ENCODE results near the gene GLCCI1. TPM values are rescaled to one million over a fixed set of nuclear protein-coding genes. Genes with fewer than 3 reads are reported as not detected.
"Not testable (repeated sequence)": the region's sequence is repeated elsewhere in the genome, so short reads cannot be mapped to it uniquely, and the experiment has no call there.

GLCCI1 gene
- total RNA-seq, 1 experiment from 2014 or later: 55.7 TPM

- H3K79me2 ChIP-seq (ENCODE audit: low read length): peaks cover 94% of the 10 kb centered on the region
Measured at GRCh38 chr7:7984424-7984823, 15.8 kb downstream of the GLCCI1 start.

GRCh38 chr7:7988706-7989105 lies 20.1 kb downstream of the GLCCI1 start:
- no peak for DNase-seq
- H3K27me3 ChIP-seq (ENCODE audit: low read length): no peaks in the 10 kb centered on the region
- H3K36me3 ChIP-seq (ENCODE audit: insufficient read depth, low read length): no peaks in the 10 kb centered on the region
- H3K9ac ChIP-seq (ENCODE audit: low read length): no peak overlapping the region
- no peaks in the 10 kb centered on the region for H3K9me3 ChIP-seq (ENCODE audit: low read length)
- no peaks in the 10 kb centered on the region for H4K20me1 ChIP-seq (ENCODE audit: insufficient read depth, low read depth, low read length)
- H2AFZ ChIP-seq (ENCODE audit: low read length): no peak overlapping the region
- H3K79me2 ChIP-seq (ENCODE audit: low read length): peaks cover 97% of the 10 kb centered on the region
- no peak overlapping the region for H3K4me3 ChIP-seq (ENCODE audit: low read length)
- no peak overlapping the region for H3K27ac ChIP-seq (ENCODE audit: low read length)
- H3K4me2 ChIP-seq (ENCODE audit: low read depth, low read length, poor library complexity, severe bottlenecking): peak overlapping the region; percentile 27
- H3K9me2 ChIP-seq (replicated peaks; ENCODE audit: insufficient read depth, low read length): no peaks in the 10 kb centered on the region
- peaks cover 13% of the 10 kb centered on the region for H3K4me1 ChIP-seq (ENCODE audit: low read length)

More at GRCh38 chr7:7984424-7984823, 15.8 kb downstream of the GLCCI1 start:
- Histone ChIP-seq H3K4me3 (ENCODE audit: low read length) (no peak overlapping the region), H4K20me1 (ENCODE audit: insufficient read depth, low read depth, low read length) (no peaks in the 10 kb centered on the region), H3K9me3 (ENCODE audit: low read length) (no peaks in the 10 kb centered on the region), H3K27ac (ENCODE audit: low read length) (no peak overlapping the region), H2AFZ (ENCODE audit: low read length) (no peak overlapping the region), H3K9me2 (replicated peaks; ENCODE audit: insufficient read depth, low read length) (no peaks in the 10 kb centered on the region), H3K36me3 (ENCODE audit: insufficient read depth, low read length) (no peaks in the 10 kb centered on the region), H3K4me2 (ENCODE audit: low read depth, low read length, poor library complexity, severe bottlenecking) (no peak overlapping the region), H3K9ac (ENCODE audit: low read length) (no peak overlapping the region), H3K27me3 (ENCODE audit: low read length) (no peaks in the 10 kb centered on the region), H3K4me1 (ENCODE audit: low read length) (peaks cover 13% of the 10 kb centered on the region)
- no peak for DNase-seq

- H4K20me1 ChIP-seq (ENCODE audit: insufficient read depth, low read depth, low read length): no peaks in the 10 kb centered on the region
- peak overlapping the region; percentile 27 for H3K4me2 ChIP-seq (ENCODE audit: low read depth, low read length, poor library complexity, severe bottlenecking)
- no peaks in the 10 kb centered on the region for H3K36me3 ChIP-seq (ENCODE audit: insufficient read depth, low read length)
- H3K4me1 ChIP-seq (ENCODE audit: low read length): peaks cover 13% of the 10 kb centered on the region
- H3K27ac ChIP-seq (ENCODE audit: low read length): no peak overlapping the region
- H3K9me2 ChIP-seq (replicated peaks; ENCODE audit: insufficient read depth, low read length): no peaks in the 10 kb centered on the region
- no peak overlapping the region for H3K9ac ChIP-seq (ENCODE audit: low read length)
- H2AFZ ChIP-seq (ENCODE audit: low read length): no peak overlapping the region
- H3K27me3 ChIP-seq (ENCODE audit: low read length): no peaks in the 10 kb centered on the region
- no peak for DNase-seq
- H3K79me2 ChIP-seq (ENCODE audit: low read length): peaks cover 95% of the 10 kb centered on the region
- no peaks in the 10 kb centered on the region for H3K9me3 ChIP-seq (ENCODE audit: low read length)
- H3K4me3 ChIP-seq (ENCODE audit: low read length): no peak overlapping the region
Measured at GRCh38 chr7:7989133-7989532, 20.5 kb downstream of the GLCCI1 start.

- Histone ChIP-seq H3K27ac (ENCODE audit: low read length) (no peak overlapping the region), H3K27me3 (ENCODE audit: low read length) (no peaks in the 10 kb centered on the region), H3K9me2 (replicated peaks; ENCODE audit: insufficient read depth, low read length) (no peaks in the 10 kb centered on the region), H3K9me3 (ENCODE audit: low read length) (no peaks in the 10 kb centered on the region), H3K9ac (ENCODE audit: low read length) (no peak overlapping the region), H3K4me2 (ENCODE audit: low read depth, low read length, poor library complexity, severe bottlenecking) (peak overlapping the region; percentile 27), H4K20me1 (ENCODE audit: insufficient read depth, low read depth, low read length) (no peaks in the 10 kb centered on the region), H3K36me3 (ENCODE audit: insufficient read depth, low read length) (no peaks in the 10 kb centered on the region), H3K4me3 (ENCODE audit: low read length) (no peak overlapping the region), H3K4me1 (ENCODE audit: low read length) (peaks cover 13% of the 10 kb centered on the region), H2AFZ (ENCODE audit: low read length) (no peak overlapping the region), H3K79me2 (ENCODE audit: low read length) (peaks cover 95% of the 10 kb centered on the region)
- DNase-seq: no peak
Measured at GRCh38 chr7:7989616-7990440, 21.2 kb downstream of the GLCCI1 start.

- H3K4me3 ChIP-seq (ENCODE audit: low read length): no peak overlapping the region
- no peaks in the 10 kb centered on the region for H3K9me3 ChIP-seq (ENCODE audit: low read length)
- H3K27me3 ChIP-seq (ENCODE audit: low read length): no peaks in the 10 kb centered on the region
- no peak overlapping the region for H3K27ac ChIP-seq (ENCODE audit: low read length)
- no peaks in the 10 kb centered on the region for H3K9me2 ChIP-seq (replicated peaks; ENCODE audit: insufficient read depth, low read length)
- H2AFZ ChIP-seq (ENCODE audit: low read length): no peak overlapping the region
- H4K20me1 ChIP-seq (ENCODE audit: insufficient read depth, low read depth, low read length): no peaks in the 10 kb centered on the region
- no peak overlapping the region for H3K4me2 ChIP-seq (ENCODE audit: low read depth, low read length, poor library complexity, severe bottlenecking)
- peaks cover 94% of the 10 kb centered on the region for H3K79me2 ChIP-seq (ENCODE audit: low read length)
- no peak overlapping the region for H3K9ac ChIP-seq (ENCODE audit: low read length)
- no peaks in the 10 kb centered on the region for H3K36me3 ChIP-seq (ENCODE audit: insufficient read depth, low read length)
- H3K4me1 ChIP-seq (ENCODE audit: low read length): peaks cover 13% of the 10 kb centered on the region
- no peak for DNase-seq
Measured at GRCh38 chr7:7990441-7990761, 21.8 kb downstream of the GLCCI1 start.

- H3K79me2 ChIP-seq (ENCODE audit: low read length): peaks cover 93% of the 10 kb centered on the region
- no peaks in the 10 kb centered on the region for H3K36me3 ChIP-seq (ENCODE audit: insufficient read depth, low read length)
- H3K4me3 ChIP-seq (ENCODE audit: low read length): no peak overlapping the region
- no peak overlapping the region for H2AFZ ChIP-seq (ENCODE audit: low read length)
- no peak overlapping the region for H3K4me2 ChIP-seq (ENCODE audit: low read depth, low read length, poor library complexity, severe bottlenecking)
- no peaks in the 10 kb centered on the region for H3K9me2 ChIP-seq (replicated peaks; ENCODE audit: insufficient read depth, low read length)
- no peak for DNase-seq
- no peaks in the 10 kb centered on the region for H3K27me3 ChIP-seq (ENCODE audit: low read length)
- no peaks in the 10 kb centered on the region for H3K9me3 ChIP-seq (ENCODE audit: low read length)
- no peak overlapping the region for H3K9ac ChIP-seq (ENCODE audit: low read length)
- H3K4me1 ChIP-seq (ENCODE audit: low read length): peaks cover 17% of the 10 kb centered on the region
- no peak overlapping the region for H3K27ac ChIP-seq (ENCODE audit: low read length)
- H4K20me1 ChIP-seq (ENCODE audit: insufficient read depth, low read depth, low read length): no peaks in the 10 kb centered on the region
Measured at GRCh38 chr7:7992506-7992905, 23.9 kb downstream of the GLCCI1 start.

GRCh38 chr7:7995348-7995747 lies 26.8 kb downstream of the GLCCI1 start:
- not testable (repeated sequence) for H4K20me1 ChIP-seq (ENCODE audit: insufficient read depth, low read depth, low read length); H3K36me3 ChIP-seq (ENCODE audit: insufficient read depth, low read length); H3K27ac ChIP-seq (ENCODE audit: low read length); H3K27me3 ChIP-seq (ENCODE audit: low read length); H3K9me2 ChIP-seq (replicated peaks; ENCODE audit: insufficient read depth, low read length); DNase-seq; H3K4me1 ChIP-seq (ENCODE audit: low read length); H2AFZ ChIP-seq (ENCODE audit: low read length); H3K9me3 ChIP-seq (ENCODE audit: low read length); H3K4me3 ChIP-seq (ENCODE audit: low read length); H3K4me2 ChIP-seq (ENCODE audit: low read depth, low read length, poor library complexity, severe bottlenecking); H3K9ac ChIP-seq (ENCODE audit: low read length)
- H3K79me2 ChIP-seq (ENCODE audit: low read length): peaks cover 86% of the 10 kb centered on the region

GRCh38 chr7:7996568-7996967 lies 28.0 kb downstream of the GLCCI1 start:
- Histone ChIP-seq H3K4me2 (ENCODE audit: low read depth, low read length, poor library complexity, severe bottlenecking) (no peak overlapping the region), H3K9me3 (ENCODE audit: low read length) (no peaks in the 10 kb centered on the region), H3K9ac (ENCODE audit: low read length) (no peak overlapping the region), H2AFZ (ENCODE audit: low read length) (no peak overlapping the region), H3K9me2 (replicated peaks; ENCODE audit: insufficient read depth, low read length) (no peaks in the 10 kb centered on the region), H3K27me3 (ENCODE audit: low read length) (no peaks in the 10 kb centered on the region), H4K20me1 (ENCODE audit: insufficient read depth, low read depth, low read length) (no peaks in the 10 kb centered on the region), H3K36me3 (ENCODE audit: insufficient read depth, low read length) (no peaks in the 10 kb centered on the region), H3K4me1 (ENCODE audit: low read length) (peaks cover 5% of the 10 kb centered on the region; the same call in 1 of the 2 replicates), H3K4me3 (ENCODE audit: low read length) (no peak overlapping the region), H3K27ac (ENCODE audit: low read length) (no peak overlapping the region), H3K79me2 (ENCODE audit: low read length) (peaks cover 76% of the 10 kb centered on the region)
- DNase-seq: no peak

Measured in Karpas-422 (cell line).